Measurements from ENCODE around the gene ABCC8.

The ABCC8 gene

DNA sequence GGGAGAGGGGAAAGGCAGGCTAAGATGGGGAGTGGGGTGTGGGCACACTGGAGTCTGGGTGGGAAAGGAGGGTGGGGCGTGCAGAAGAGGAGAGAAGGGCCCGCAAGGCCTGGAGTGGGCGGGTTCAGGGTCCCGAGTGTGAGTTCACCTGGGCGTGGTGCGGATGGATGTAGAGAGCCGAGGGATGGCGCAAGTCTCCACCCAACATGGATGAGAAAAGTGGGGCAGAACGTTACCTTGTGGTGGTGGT is 364 bp upstream of the ABCC8 start:
- intact Hi-C loops (cut with DNase I) = no loop called here
- DNase-seq = no peak

DNA sequence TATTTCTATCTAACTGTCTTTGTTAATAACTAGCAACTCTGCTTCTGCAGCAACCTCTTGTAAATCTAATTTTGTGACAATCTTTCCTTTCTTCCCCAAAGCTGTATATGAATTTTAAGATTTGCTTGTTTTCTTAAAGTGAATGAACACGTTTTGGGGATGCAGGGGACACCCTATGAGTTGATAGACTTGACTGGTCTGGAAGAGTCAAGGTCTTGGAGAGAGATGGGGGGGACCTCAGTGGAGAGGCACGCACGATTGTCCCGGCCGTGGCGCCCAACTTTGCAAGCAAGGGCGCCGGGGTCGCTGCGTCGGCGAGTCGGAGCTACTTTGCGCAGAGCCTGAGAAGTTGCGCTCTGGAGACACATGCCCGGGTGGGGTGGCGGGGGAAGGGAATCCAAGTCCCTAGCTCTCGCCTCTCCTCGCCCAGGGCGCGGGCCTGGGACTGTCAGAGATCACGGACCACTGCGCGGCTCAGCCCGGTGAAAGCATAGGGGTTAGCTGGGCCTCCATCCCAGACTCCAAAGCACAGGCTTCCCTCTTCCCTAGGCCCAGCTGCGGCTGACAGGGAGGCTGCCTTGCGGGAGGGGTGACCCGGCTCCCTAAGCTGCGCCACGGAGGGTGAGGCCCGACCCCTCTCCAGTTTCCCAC is 854 bp downstream of the ABCC8 start:
- peak in 5 of 10 donors; percentile 11 to 85 (median 31) for DNase-seq
- intact Hi-C loops (cut with DNase I) = no loop called here

DNA sequence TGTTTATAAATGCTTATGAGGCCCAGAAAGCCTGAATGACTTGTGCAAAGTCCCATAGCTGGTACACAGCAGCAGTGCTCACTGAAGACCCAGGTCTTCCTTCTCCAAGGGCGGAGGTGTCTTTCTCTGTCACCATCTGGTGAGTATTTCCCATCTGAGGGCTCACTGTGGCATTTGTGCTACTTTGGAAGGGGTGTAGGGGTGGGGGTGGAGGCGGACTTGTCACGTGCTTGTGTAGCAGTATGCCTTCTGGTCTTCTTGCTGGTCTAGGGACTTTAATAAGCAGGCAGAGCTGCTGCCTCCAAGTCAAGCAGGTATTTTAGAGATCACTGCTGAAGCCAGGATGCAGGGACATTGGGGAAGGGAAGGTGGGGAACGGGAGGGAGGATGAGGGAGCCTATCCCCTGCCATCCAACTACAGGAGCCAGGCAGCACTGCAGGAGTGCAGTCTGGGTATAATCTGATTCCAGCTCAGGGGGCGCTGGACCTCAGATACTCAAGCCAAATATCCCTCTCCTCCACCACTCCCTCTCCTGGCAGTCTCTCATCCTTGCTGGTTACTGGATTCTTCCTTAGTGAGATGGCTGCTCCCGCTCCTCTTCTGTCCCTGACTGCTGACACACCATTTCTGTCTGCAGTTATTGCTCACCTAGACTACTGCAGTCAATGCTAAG is 3.4 kb downstream of the ABCC8 start:
- intact Hi-C loops (cut with DNase I) = no loop called here
- peak in 3 of 10 donors; percentile 8 to 20 (median 17) for DNase-seq

DNA sequence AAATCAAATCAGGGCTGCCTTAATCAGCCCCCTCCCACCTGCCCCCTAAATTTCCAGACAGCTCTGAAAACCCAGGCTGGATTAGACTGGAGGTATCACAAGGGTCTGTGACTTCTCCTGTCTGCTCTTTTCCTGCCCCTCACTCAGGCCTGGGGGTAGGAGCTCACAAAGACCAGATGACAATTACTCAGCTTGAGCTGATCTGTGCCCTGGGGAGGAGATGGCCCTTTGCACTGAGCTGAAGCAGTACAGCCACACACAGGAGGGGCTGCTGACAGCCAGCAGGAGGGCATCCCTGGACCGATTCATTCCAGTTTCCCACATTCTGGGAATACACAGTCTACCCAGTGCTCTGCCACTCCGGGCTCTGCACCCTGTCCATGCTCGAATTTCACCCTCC is 4.2 kb downstream of the ABCC8 start:
- intact Hi-C loops (cut with DNase I) = no loop called here
- no peak for DNase-seq

DNA sequence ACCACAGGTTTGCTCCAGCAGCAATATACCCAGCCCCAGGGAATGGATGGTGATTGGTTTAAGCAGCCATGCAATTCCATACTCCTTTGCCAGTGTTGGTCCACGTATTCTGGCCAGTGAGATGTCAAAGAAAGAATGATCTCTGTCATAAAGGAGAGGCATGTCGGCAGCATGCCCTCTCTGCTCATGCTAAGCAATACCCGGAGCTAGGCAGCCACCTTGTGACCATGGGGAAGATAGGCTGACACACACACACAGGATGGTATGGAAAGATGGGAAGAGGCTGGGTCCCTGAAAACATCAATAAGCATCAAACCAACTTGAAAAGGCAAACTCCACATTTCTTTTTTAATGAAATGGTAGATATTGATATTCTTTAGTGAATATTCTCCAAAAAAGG is 5.1 kb downstream of the ABCC8 start:
- DNase-seq = no peak
- intact Hi-C loops (cut with DNase I) = no loop called here

DNA sequence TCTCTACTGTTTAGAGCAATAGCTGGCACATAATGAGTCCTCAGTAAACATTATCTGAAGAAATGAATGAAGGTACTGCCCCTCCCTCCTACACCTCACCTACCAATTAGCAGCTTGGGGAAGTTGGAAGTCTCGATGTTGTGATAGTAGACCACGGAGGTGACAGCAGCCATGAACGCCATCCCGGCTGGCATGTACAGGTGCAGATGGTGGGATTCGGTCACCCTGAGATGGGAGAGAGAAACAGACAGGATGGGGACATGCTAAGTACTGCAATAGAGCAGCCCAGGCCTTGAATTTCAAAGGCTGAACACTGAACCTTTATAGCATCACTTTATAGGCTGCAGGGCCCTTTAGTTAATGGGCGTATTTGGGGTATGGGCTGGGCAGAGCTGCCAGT is 6.6 kb downstream of the ABCC8 start:
- intact Hi-C loops (cut with DNase I) = no loop called here
- no peak for DNase-seq

DNA sequence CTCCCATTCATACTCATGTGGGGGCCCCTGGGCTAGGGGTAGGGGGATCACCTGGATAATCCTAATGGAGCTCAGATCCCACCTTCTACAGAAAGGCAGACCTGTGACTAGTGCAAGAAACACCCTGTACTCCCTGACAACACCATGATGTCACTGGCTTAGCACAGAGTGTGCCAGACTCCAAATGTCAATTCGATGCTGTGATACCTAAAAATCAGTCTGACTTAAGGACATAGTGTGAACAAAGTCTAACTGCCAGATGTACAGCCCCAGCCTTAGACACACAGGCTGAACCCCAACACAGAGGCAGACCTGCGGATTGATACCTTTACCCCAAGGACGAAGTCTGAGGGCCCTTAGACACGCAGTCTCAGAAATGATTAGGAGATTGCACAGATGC is 8.5 kb downstream of the ABCC8 start:
- DNase-seq = no peak
- intact Hi-C loops (cut with DNase I) = no loop called here

DNA sequence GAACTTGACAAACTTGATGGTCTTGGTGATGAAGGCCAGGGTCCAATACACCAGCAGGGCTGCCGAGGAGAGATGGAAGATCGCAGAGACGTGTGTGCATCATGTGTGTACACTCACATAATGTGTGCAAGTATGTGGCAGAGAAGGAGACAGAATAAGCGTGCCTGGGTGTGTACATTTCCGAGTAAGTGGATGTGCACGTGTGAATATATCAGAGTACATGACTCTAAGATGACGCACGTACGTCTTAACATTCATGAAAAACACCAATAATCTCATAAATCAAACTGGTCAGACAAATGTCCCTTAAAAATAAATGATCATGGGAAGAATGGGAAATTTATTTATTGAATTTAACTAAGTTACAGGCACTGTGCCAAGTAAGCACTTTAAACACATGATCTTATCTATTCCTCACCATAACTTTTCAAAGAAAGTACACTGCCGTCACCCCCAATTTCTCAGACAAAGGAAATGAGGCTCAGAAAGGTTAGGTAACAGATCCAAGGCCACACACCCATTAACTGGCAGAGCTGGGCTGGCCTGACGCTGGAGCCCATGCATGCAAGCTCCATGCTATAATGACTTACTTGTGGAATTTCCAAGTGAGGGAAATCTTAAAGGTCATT is 13.0 kb downstream of the ABCC8 start:
- intact Hi-C loops (cut with DNase I) = no loop called here

DNA sequence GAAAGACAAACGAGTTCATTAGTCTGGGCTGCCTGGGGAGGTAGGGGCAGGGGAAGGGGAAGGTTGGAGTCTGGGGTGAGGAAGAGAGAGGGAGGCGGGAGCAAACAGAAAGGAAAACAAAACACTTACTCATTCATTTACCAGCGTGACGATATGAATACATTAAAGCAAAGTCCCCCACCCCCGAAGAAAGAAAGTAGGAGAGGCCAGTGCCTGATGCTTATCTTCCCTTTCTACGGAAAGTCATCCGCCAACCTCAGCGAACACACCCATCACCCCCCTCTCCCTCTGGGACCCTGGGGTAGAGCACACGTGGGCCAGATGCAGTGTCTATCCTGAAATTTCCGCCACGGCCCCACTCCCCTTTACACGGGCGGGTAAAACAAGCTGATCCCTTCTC is 13.7 kb downstream of the ABCC8 start:
- intact Hi-C loops (cut with DNase I) = no loop called here
- no peak for DNase-seq

More for the DNA sequence above, 13.0 kb downstream of the ABCC8 start:
- no peak for DNase-seq

DNA sequence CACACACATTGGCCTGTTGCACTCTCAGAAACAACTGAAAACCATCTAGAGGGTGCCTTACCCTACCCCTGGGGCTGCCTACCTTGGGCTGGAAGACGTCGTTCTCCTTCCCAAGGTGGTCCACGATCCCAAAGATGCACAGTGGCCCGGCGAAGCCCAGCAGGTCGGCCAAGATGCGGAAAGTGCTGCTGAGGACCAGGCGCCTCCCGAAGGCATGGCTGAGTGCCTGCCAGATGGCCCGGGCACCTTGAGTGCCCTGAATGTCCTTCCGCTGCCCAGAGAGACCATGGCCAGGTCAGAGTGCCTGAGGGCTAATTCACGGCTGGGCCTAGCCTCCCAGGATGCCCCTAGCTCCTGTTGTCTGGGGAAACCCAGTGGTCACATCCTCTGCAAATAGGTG is 16.2 kb downstream of the ABCC8 start:
- DNase-seq = peak in 1 of 10 donors; percentile 73
- intact Hi-C loops (cut with DNase I) = no loop called here

DNA sequence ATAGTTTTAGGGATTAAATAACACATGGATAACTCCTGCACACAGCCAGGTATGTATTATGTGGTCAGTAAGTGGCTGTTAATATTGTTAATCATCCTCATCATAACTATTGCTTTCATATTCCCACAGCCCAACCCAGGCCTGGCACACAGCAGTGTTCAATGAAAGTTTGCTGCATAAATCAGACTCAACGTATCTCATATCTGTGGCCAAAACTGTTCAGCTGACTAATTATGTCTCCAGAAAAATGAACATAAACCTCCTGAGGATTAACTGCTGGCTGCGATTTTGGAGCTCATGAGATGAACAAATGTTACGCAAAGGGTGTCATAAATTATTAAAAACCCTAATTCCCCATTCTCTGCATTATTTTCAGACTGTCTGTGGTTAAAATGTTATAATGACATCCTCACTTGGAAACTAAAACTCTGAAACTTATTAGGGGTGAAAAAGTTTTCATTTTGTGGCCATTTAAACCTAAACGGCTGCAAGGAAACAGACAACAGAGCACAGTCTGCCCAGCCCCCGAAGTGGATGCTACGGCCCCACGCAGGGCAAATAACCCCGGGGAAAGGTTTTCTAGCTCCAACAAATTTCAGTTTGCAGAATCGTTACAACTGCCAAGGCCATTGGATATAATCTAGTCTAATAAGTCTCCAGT is 17.3 kb downstream of the ABCC8 start:
- intact Hi-C loops (cut with DNase I) = no loop called here
- DNase-seq = no peak

DNA sequence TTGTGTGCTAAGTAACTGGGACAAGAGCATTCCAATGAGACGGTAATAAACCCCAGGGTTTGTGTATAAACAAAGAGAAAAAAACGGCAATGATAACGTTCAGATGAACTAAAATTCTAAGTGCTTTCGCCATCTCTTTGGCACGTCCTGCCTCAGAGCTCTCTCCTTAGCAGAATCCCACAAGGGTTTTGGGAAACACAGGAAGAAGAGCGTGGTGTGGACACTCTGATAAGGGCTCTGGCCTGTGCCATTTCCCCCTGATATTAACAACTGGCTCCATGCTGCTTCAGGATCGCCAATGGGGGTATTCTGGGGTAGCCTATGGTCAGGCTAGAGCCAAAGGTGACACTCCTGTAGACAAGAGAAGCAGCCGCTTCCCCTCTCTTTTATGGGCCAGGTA is 18.4 kb downstream of the ABCC8 start:
- DNase-seq = no peak
- intact Hi-C loops (cut with DNase I) = no loop called here

DNA sequence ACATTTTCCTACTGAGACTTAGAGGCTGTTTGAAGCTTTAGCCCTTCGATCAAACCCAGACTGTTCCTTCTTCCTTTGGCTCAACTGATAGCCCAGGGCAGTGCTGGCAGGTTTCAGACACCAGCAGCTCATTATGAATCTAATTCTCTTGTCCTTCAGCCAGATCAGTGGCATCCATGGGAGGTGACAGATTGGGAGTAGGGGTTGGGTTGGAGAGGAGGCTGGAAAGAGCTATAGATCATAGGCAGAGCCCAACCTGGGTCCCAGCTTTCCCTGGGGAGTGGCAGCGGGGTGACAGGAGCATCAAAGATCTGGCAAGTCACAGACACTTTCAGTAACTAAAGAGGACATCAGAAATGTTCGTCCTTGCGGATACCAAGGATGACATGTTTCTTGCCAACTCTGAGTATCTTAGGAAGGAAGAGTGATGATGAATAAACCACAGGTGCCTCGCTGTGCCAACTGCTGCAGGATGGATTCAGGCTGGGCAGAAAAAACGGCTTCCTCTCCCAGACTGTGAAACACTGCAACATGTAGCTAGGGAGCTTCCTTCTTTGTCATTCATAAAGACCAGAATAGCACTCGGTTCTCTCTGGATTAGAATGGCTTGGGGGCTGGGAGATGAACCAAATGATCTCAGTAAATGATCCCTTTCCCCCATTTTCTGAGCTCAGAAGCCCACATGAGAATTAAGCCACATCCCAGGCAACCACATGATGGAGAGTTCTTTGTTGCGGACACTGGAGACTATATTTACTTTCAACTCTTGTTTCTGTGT is 19.1 kb downstream of the ABCC8 start:
- peak in 5 of 10 donors; percentile 35 to 89 (median 67) for DNase-seq
- intact Hi-C loops (cut with DNase I) = no loop called here

DNA sequence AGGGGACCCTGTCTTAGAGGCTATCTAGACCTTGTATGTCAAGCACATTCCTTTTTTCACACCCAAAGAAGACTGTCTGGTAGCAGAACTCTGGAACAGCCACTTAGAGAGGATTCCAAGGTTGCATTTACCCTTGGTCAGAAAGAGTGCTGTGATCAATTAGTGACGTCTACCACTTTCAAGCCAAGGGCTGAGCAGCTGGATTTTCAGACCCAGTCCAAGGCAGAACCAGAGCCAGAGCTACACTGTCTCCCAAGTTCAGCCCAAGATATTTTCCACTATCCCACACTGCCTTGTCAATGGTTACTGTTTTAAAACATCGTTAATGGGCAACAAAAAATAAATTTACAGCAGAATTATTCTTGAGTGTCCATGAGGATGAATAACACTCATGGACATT is 24.0 kb downstream of the ABCC8 start:
- DNase-seq = no peak

DNA sequence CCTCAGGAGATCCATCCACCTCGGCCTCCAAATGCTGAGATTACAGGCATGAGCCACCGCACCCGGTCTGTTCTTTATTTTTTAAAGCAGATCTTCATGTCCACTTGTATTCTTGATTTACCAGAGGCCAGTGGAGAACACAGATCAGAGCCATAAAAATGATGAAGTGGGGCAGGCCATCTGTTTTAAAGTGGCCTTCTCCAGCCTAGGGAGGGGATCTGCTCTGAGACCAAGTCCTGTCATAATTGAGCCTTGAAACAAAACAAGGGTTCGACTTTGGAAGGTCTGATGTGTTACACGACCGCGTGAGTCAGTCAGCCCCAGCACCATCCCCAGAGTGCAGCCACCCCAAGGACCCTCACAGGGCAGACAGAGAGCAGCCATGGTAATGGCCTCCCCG is 27.5 kb downstream of the ABCC8 start:
- intact Hi-C loops (cut with DNase I) = no loop called here
- no peak for DNase-seq

More for the DNA sequence above, 24.0 kb downstream of the ABCC8 start:
- intact Hi-C loops (cut with DNase I) = no loop called here

DNA sequence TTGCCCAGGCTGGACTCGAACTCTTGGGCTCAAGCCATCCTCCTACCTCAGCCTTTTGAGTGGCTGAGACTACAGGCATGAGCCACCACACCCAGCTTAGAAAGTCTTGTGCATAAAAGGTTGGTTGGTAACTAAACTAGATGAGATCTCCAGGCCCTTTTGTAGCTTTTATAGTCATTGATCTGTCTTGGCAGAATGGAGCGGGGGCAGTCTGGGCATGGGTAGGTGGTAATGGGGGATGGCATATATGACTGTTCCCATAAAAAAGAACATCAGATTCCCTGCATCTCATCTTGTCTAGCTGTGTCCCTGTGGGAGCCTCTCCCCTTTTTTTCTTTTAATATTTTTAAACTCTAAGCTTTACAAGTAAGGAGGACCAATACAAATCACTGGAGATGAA is 30.2 kb downstream of the ABCC8 start:
- intact Hi-C loops (cut with DNase I) = no loop called here
- DNase-seq = no peak

DNA sequence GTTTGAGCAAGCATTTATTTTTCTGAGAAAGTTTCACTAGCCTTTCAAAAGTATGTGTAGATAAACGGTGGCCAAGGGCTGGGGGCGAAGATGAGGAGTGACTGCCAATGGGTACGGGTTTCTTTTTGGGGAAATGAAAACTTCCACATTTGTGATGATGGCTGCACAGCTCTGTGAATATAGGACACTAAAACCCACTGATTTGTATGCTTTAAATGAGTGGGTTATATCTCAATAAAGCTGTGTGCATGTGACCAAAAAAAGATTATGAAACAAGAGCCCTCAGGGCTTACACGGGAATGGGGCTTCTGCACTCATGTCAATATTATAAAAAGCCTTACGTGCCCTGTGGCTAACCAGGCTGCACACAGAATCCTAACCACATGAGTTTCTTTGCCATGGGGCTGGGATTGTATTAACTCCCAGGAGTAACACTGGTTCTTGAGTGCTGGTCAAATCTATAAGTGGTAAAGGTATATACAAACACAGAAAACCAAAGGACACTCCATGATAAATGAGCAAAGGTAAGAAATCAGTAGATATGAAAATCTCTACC is 31.3 kb downstream of the ABCC8 start:
- DNase-seq = no peak
- intact Hi-C loops (cut with DNase I) = no loop called here

DNA sequence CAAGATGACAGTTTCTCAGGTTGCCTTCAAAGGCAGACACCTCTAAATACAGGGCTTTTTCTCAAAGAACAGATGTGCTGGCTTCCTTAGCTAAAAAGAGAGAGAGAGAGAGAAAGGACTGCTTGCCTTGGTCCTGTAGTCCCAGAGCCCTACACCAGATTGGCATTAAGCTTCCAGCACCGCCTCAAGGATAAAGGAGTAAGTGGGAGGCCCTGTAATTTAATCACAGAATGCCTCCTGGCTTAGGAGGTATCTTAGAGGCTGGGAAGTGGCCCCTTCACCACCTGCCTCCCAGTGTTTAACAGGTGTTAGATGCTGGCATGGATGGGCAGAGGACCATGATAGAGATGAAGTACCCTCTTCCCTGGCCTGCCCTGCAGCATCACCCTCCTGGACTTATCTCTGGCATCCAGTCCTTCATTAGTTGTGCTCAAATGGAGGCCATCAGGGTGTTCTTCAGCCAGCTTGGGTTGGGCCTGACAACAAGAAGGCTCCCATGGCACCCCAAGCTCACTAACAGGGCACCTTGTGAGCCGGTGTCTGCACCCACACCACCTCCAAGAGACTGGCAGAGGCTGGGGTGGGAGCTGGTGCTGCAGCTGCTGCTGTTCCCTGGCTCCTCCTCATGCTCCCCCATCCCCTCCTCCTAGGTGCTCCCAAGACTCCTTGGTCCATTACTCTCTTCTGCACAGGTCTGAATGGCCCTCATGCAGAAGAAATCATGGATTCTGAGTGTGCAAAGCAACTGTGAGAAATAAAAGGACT is 32.5 kb downstream of the ABCC8 start:
- intact Hi-C loops (cut with DNase I) = no loop called here
- DNase-seq = no peak

DNA sequence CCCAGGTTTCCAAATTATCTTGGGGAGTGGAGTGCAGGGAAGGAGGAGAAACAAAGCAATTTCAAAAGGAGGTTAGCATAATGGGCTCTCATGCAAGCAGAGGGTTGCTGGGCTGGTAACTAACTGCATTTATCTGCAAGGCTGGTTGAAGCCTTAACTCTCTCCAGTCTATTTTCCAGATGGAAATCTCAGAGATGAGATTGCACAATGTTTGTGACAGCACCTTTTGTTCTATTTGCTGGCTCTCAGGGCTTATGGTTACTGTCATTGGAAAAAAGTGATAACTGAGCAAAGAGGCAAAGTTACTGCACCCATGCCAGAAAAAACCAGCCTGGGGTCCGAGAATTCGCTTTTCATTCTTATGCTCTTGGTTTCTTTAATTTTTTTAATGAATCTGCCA is 33.2 kb downstream of the ABCC8 start:
- DNase-seq = no peak
- intact Hi-C loops (cut with DNase I) = no loop called here

DNA sequence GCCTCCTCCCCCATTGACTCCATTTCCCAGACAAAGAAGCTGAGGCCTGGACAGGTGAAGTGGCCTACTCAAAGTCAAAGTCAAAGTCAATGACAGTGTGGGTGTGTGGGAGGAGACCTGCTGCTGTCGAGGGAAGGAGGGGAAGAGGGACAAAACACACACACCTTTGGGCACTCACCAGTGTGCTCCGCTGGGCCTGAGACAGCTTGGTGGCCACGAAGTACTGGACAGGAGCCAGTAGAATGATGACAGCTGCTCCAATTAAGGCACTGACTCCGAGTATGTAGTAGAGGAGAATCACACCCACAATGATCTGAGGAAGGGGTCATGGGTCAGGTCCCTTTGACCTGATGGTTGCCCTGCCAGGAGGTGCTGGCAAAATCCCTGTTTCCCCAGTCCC is 33.6 kb downstream of the ABCC8 start:
- intact Hi-C loops (cut with DNase I) = no loop called here
- peak in 1 of 10 donors; percentile 52 for DNase-seq
